Neuronal stem cell (in vitro differentiated cells): ENCODE results near the gene PARD3.
A peak's percentile ranks its signal among the peaks of the same experiment; 100 is the strongest.

Experiments used
- DNase-seq: peaks from one replicate; pipeline ENCODE4 v3.0.0-alpha.2; 2013; ENCODE audit warnings: low spot score
- H2AFZ ChIP-seq: one replicate; pipeline ENCODE4 v1.6.1; 2013; ENCODE audit warnings: mild to moderate bottlenecking, low read length, inconsistent platforms
- H2AK5ac ChIP-seq: 2 replicates; pipeline ENCODE4 v1.6.1; 2013; ENCODE audit warnings: low read depth, mild to moderate bottlenecking, inconsistent platforms, low read length, moderate library complexity, mixed read lengths
- H2BK120ac ChIP-seq: 2 replicates; pipeline ENCODE4 v1.6.1; 2013; ENCODE audit warnings: low read depth, mild to moderate bottlenecking, inconsistent platforms, low read length, moderate library complexity, mixed read lengths
- H2BK12ac ChIP-seq: one replicate; pipeline ENCODE4 v1.6.1; 2013; ENCODE audit warnings: low read length, inconsistent platforms
- H2BK15ac ChIP-seq: 2 replicates; pipeline ENCODE4 v1.6.1; 2013; ENCODE audit warnings: mild to moderate bottlenecking, low read length, inconsistent platforms, mixed read lengths
- H2BK5ac ChIP-seq: one replicate; pipeline ENCODE4 v1.6.1; 2013; ENCODE audit warnings: inconsistent platforms, mild to moderate bottlenecking, low read length, moderate library complexity
- H3K14ac ChIP-seq: one replicate; pipeline ENCODE4 v1.6.1; 2013; ENCODE audit warnings: low read length, inconsistent platforms
- H3K18ac ChIP-seq: 2 replicates; pipeline ENCODE4 v1.6.1; 2013; ENCODE audit warnings: low read length, inconsistent platforms
- H3K23ac ChIP-seq: 2 replicates; pipeline ENCODE4 v1.6.1; 2013; ENCODE audit warnings: low read depth, mild to moderate bottlenecking, mixed read lengths, low read length, inconsistent platforms; ENCODE audit not compliant: poor library complexity
- H3K27ac ChIP-seq: replicated peaks from 3 replicates; pipeline ENCODE4 v1.5.1; 2013; ENCODE audit warnings: low read length, inconsistent platforms
- H3K27me3 ChIP-seq, 3 experiments: 2 replicates each; pipeline ENCODE4 v1.6.1; 2013; ENCODE audit warnings: low read length in 3 of 3, mild to moderate bottlenecking in 2 of 3, inconsistent platforms in 1 of 3, low read depth in 1 of 3, mixed read lengths in 1 of 3, moderate library complexity in 1 of 3; ENCODE audit not compliant: control insufficient read depth in 3 of 3, insufficient read depth in 3 of 3
- H3K36me3 ChIP-seq, 2 donors: replicated peaks in 1 of 2; 2 replicates each; pipeline ENCODE4 v1.6.1; 2013; ENCODE audit warnings: low read length in 2 of 2; ENCODE audit not compliant: control insufficient read depth in 2 of 2, insufficient read depth in 2 of 2
- H3K4ac ChIP-seq: 2 replicates; pipeline ENCODE4 v1.6.1; 2013; ENCODE audit warnings: inconsistent platforms, mild to moderate bottlenecking, low read length, moderate library complexity
- H3K4me1 ChIP-seq, 2 donors: 1 replicate in 1 of 2; 2 replicates in 1 of 2; pipeline ENCODE4 v1.6.1; 2013; ENCODE audit warnings: low read length in 2 of 2, low read depth in 1 of 2; ENCODE audit not compliant: control insufficient read depth in 2 of 2, insufficient read depth in 1 of 2
- H3K4me2 ChIP-seq: one replicate; pipeline ENCODE4 v1.6.1; 2013; ENCODE audit warnings: mild to moderate bottlenecking, low read length, inconsistent platforms; ENCODE audit not compliant: insufficient read depth, poor library complexity, severe bottlenecking
- H3K4me3 ChIP-seq, 2 donors: 2 replicates each; pipeline ENCODE4 v1.5.1; 2013; ENCODE audit warnings: low read length in 2 of 2, mild to moderate bottlenecking in 2 of 2, inconsistent platforms in 1 of 2, moderate library complexity in 1 of 2
- H3K79me1 ChIP-seq: one replicate; pipeline ENCODE4 v1.6.1; 2013; ENCODE audit warnings: low read depth, mild to moderate bottlenecking, inconsistent platforms, low read length, moderate library complexity
- H3K9ac ChIP-seq: one replicate; pipeline ENCODE4 v1.6.1; 2013; ENCODE audit warnings: mild to moderate bottlenecking, low read depth, low read length, inconsistent platforms; ENCODE audit not compliant: poor library complexity
- H3K9me3 ChIP-seq, 2 donors: replicated peaks in 1 of 2; 2 replicates each; pipeline versions ENCODE3 to v1.6.1; 2013; ENCODE audit warnings: low read length in 2 of 2, mild to moderate bottlenecking in 2 of 2, inconsistent platforms in 1 of 2, low read depth in 1 of 2, mixed read lengths in 1 of 2, moderate library complexity in 1 of 2; ENCODE audit not compliant: control insufficient read depth in 2 of 2, insufficient read depth in 1 of 2
- H4K8ac ChIP-seq: one replicate; pipeline ENCODE4 v1.6.1; 2013; ENCODE audit warnings: low read depth, mild to moderate bottlenecking, inconsistent platforms, low read length, moderate library complexity
- H4K91ac ChIP-seq: one replicate; pipeline ENCODE4 v1.6.1; 2013; ENCODE audit warnings: low read length, low read depth, mild to moderate bottlenecking, inconsistent platforms; ENCODE audit not compliant: poor library complexity
- WGBS, 2 donors: extraction: QIAGEN DNeasy Blood & Tissue Kit; methylation state at CpG; one replicate each; pipeline ENCODE4 v1.1.7; 2013; ENCODE audit warnings: missing lambda C conversion rate in 2 of 2, mixed read lengths in 1 of 2; ENCODE audit not compliant: insufficient read length in 2 of 2, insufficient replicate concordance in 1 of 2; ENCODE audit errors: extremely low coverage in 2 of 2; 5-methylcytosine and 5-hydroxymethylcytosine counted together

PARD3 gene

GRCh38 chr10:34520084-34520483 lies 295.0 kb downstream of the PARD3 start:
- no CpG with 5 or more reads among the region's 7 CpGs for WGBS, 2 donors
- no peak overlapping the region for H3K23ac ChIP-seq
- no peak for DNase-seq

GRCh38 chr10:34514290-34514689 lies 300.8 kb downstream of the PARD3 start:
- Histone ChIP-seq H2BK15ac (no peak overlapping the region), H3K18ac (no peak overlapping the region), H3K4me1 (no peaks in the 10 kb centered on the region), H3K4me2 (no peak overlapping the region), H3K23ac (no peak overlapping the region), H2AFZ (no peak overlapping the region), H2BK5ac (no peak overlapping the region), H3K79me1 (no peaks in the 10 kb centered on the region), H3K14ac (no peak overlapping the region), H4K8ac (no peak overlapping the region), H4K91ac (no peak overlapping the region), H3K4me3 (no peak overlapping the region), H2AK5ac (no peak overlapping the region), H2BK12ac (no peak overlapping the region), H3K9ac (no peak overlapping the region), H2BK120ac (no peak overlapping the region), H3K9me3 (no peaks in the 10 kb centered on the region), H3K4ac (no peak overlapping the region), H3K27me3 (no peaks in the 10 kb centered on the region), H3K27ac (no peak overlapping the region), H3K36me3 (peaks cover 1 to 14% of the 10 kb centered on the region in 2 donors)
- no CpG with 5 or more reads among the region's 4 CpGs for WGBS, 2 donors
- DNase-seq: no peak

More at GRCh38 chr10:34520084-34520483, 295.0 kb downstream of the PARD3 start:
- H2BK15ac ChIP-seq: no peak overlapping the region
- no peak overlapping the region for H3K4ac ChIP-seq
- no peak overlapping the region for H3K4me3 ChIP-seq
- H2BK12ac ChIP-seq: no peak overlapping the region
- no peak overlapping the region for H4K8ac ChIP-seq
- H3K36me3 ChIP-seq: peaks cover 1 to 11% of the 10 kb centered on the region in 2 donors
- no peak overlapping the region for H2BK5ac ChIP-seq
- no peak overlapping the region for H2AFZ ChIP-seq
- no peak overlapping the region for H3K18ac ChIP-seq
- H3K27me3 ChIP-seq: no peaks in the 10 kb centered on the region
- H3K4me2 ChIP-seq: no peak overlapping the region
- H3K9ac ChIP-seq: no peak overlapping the region
- no peak overlapping the region for H2BK120ac ChIP-seq
- no peak overlapping the region for H2AK5ac ChIP-seq
- no peaks in the 10 kb centered on the region for H3K4me1 ChIP-seq
- no peaks in the 10 kb centered on the region for H3K9me3 ChIP-seq
- no peak overlapping the region for H4K91ac ChIP-seq
- H3K79me1 ChIP-seq: no peaks in the 10 kb centered on the region
- H3K27ac ChIP-seq: no peak overlapping the region
- H3K14ac ChIP-seq: no peak overlapping the region

- H3K9ac ChIP-seq: no peak overlapping the region
- H3K36me3 ChIP-seq: peaks cover 1 to 14% of the 10 kb centered on the region in 2 donors
- H3K18ac ChIP-seq: no peak overlapping the region
- no peak for DNase-seq
- no peaks in the 10 kb centered on the region for H3K79me1 ChIP-seq
- H2BK120ac ChIP-seq: no peak overlapping the region
- no peak overlapping the region for H3K14ac ChIP-seq
- H3K23ac ChIP-seq: no peak overlapping the region
- no peak overlapping the region for H2BK15ac ChIP-seq
- H4K91ac ChIP-seq: no peak overlapping the region
- H3K4me2 ChIP-seq: no peak overlapping the region
- no peak overlapping the region for H2AFZ ChIP-seq
- WGBS, 2 donors: no CpG with 5 or more reads among the region's 2 CpGs
- no peaks in the 10 kb centered on the region for H3K27me3 ChIP-seq
- no peak overlapping the region for H3K27ac ChIP-seq
- H4K8ac ChIP-seq: no peak overlapping the region
- H2AK5ac ChIP-seq: no peak overlapping the region
- H3K4me1 ChIP-seq: no peaks in the 10 kb centered on the region
- H2BK5ac ChIP-seq: no peak overlapping the region
- H3K4ac ChIP-seq: no peak overlapping the region
- H3K4me3 ChIP-seq: no peak overlapping the region
- no peak overlapping the region for H2BK12ac ChIP-seq
- no peaks in the 10 kb centered on the region for H3K9me3 ChIP-seq
These were observed 301.5 kb downstream of the PARD3 start for GRCh38 chr10:34513636-34514035.

DNA sequence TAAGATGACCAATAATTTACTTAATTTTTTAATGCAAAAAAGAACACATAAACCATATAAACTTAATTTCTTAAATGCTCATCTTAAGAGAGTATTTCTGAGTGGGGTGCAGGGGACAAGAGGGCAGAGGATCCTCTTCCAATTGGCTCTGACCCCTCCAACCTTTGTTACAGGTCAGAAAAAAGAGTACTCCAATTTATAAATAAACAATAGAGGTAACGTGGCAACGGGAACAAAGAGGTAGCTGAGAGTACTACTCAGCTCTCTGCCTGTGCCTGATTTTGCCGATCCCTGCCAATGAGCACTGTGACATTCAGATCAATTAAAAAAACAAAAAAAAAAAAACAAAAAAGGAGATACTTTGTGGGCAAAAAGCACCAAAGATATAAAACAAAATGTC lies 307.9 kb downstream of the PARD3 start:
- Histone ChIP-seq H3K4ac (no peak overlapping the region), H3K14ac (no peak overlapping the region), H3K27me3 (no peaks in the 10 kb centered on the region), H3K23ac (no peak overlapping the region), H3K79me1 (no peaks in the 10 kb centered on the region), H3K18ac (no peak overlapping the region), H2BK120ac (no peak overlapping the region), H3K27ac (no peak overlapping the region), H3K4me2 (no peak overlapping the region), H2BK12ac (no peak overlapping the region), H3K4me1 (peaks cover 8 to 23% of the 10 kb centered on the region in 2 donors), H3K9me3 (no peaks in the 10 kb centered on the region), H2AK5ac (no peak overlapping the region), H3K4me3 (no peak overlapping the region), H4K8ac (no peak overlapping the region), H2BK5ac (no peak overlapping the region), H2BK15ac (no peak overlapping the region), H4K91ac (no peak overlapping the region), H3K9ac (no peak overlapping the region), H3K36me3 (no peaks in the 10 kb centered on the region), H2AFZ (no peak overlapping the region)
- peak; percentile 50 for DNase-seq
- no CpG with 5 or more reads among the region's 3 CpGs for WGBS, 2 donors
